ENCODE data around the gene NEAT1. TPM values are rescaled to one million over a fixed set of nuclear protein-coding genes. Genes with fewer than 3 reads are reported as not detected.

The NEAT1 gene
- total RNA-seq, 1 experiment from 2014 or later = 564 TPM

GRCh38 chr11:65395961-65396530, 26.6 kb upstream of the NEAT1 start:
- H3K9ac ChIP-seq (ENCODE audit: low read length) = no peak overlapping the region
- POLR2A ChIA-PET = interaction anchor here (1.9 kb wide), 1 partner anchor 27 kb away, joined by 4 read pairs; the partner anchor contains the start of gene NEAT1
- no peaks in the 10 kb centered on the region for H3K9me2 ChIP-seq (ENCODE audit: insufficient read depth)
- TF ChIP-seq ZNF274 (IDR thresholded peaks at IDR 0.05; ENCODE audit: low read depth, low read length) (no peak), POLR2AphosphoS5 (IDR thresholded peaks at IDR 0.05; ENCODE audit: low read depth, low read length) (no peak), SIN3A (IDR thresholded peaks at IDR 0.05; ENCODE audit: low read depth) (no peak), REST (IDR thresholded peaks at IDR 0.05; ENCODE audit: low read depth) (no peak), FOSL1 (IDR thresholded peaks at IDR 0.05; ENCODE audit: low read depth) (no peak), MAX (IDR thresholded peaks at IDR 0.05) (no peak), EZH2phosphoT487 (IDR thresholded peaks at IDR 0.05; ENCODE audit: borderline replicate concordance) (no peak), SP1 (IDR thresholded peaks at IDR 0.05; ENCODE audit: low read depth) (no peak)
- BruUV-seq (replicated peaks) = no TSS peak
- H3K9me3 ChIP-seq (ENCODE audit: control insufficient read depth in 1 of 2, insufficient read depth in 1 of 2, low read depth in 1 of 2, low read length in 2 of 2) = no peaks in the 10 kb centered on the region
- H3K79me2 ChIP-seq (ENCODE audit: insufficient read depth, low read length) = peaks cover 6% of the 10 kb centered on the region; the same call in 1 of the 2 replicates
- no peaks in the 10 kb centered on the region for H3K27me3 ChIP-seq (ENCODE audit: insufficient read depth, low read length)
- H4K20me1 ChIP-seq (ENCODE audit: insufficient read depth) = no peaks in the 10 kb centered on the region
- H3K4me3 ChIP-seq (replicated peaks in 1 of 2; ENCODE audit: low read depth in 1 of 2, low read length in 2 of 2) = no peak overlapping the region
- H3K27ac ChIP-seq (ENCODE audit: low read depth, low read length) = no peak overlapping the region
- ATAC-seq (no peak), DNase-seq (ENCODE audit: low read depth, low spot score) (no peak)
- RAD21 ChIA-PET (ENCODE audit: low non-redundant PET in 1 of 2, low total read pairs in 2 of 2, uncharacterized antibody in 2 of 2, unreplicated experiment in 2 of 2) = no interaction called here
- CTCF ChIA-PET = no interaction called here
- H3K4me2 ChIP-seq (ENCODE audit: low read length) = no peak overlapping the region
- peaks cover 2 to 17% of the 10 kb centered on the region in 2 experiments; a peak in 3 of 4 replicates for H3K36me3 ChIP-seq (ENCODE audit: control insufficient read depth in 1 of 2, insufficient read depth in 2 of 2, low read length in 2 of 2)
- intact Hi-C loops (cut with micrococcal nuclease) = no loop called here
- no peak overlapping the region for H2AFZ ChIP-seq (ENCODE audit: low read depth, low read length, poor library complexity, severe bottlenecking)
- peaks cover 0 to 1% of the 10 kb centered on the region in 2 experiments; a peak in 1 of 4 replicates for H3K4me1 ChIP-seq (ENCODE audit: control insufficient read depth in 1 of 2, insufficient read depth in 2 of 2, low read length in 2 of 2)
